ENCODE data around the gene GUCY1A2.
"Not testable (repeated sequence)": the region's sequence is repeated elsewhere in the genome, so short reads cannot be mapped to it uniquely, and the experiment has no call there.

GUCY1A2 gene

GRCh38 chr11:107018219-107018901 is at the start of gene GUCY1A2:
GUCY1A2 (minus strand) TSS chr11:107018476; CDS start chr11:107018055, 421 bp downstream.
- DNase-seq = peak in 1 of 2 experiments; percentile 29

- no peak for DNase-seq
Observed at GRCh38 chr11:107054391-107054790, 36.1 kb upstream of the GUCY1A2 start.

GRCh38 chr11:107051332-107051731 is 33.1 kb upstream of the GUCY1A2 start:
- DNase-seq = not testable (repeated sequence)

GRCh38 chr11:107050899-107051298 is 32.6 kb upstream of the GUCY1A2 start:
- not testable (repeated sequence) for DNase-seq

GRCh38 chr11:107050121-107050520 is 31.8 kb upstream of the GUCY1A2 start:
- no peak for DNase-seq

GRCh38 chr11:107044503-107044902 is 26.2 kb upstream of the GUCY1A2 start:
- DNase-seq = no peak

GRCh38 chr11:107043242-107044006 is 25.1 kb upstream of the GUCY1A2 start:
- DNase-seq = no peak

GRCh38 chr11:107042748-107043147 is 24.5 kb upstream of the GUCY1A2 start:
- DNase-seq = no peak

- no peak for DNase-seq
Observed at GRCh38 chr11:107041088-107041444, 22.8 kb upstream of the GUCY1A2 start.

- DNase-seq = no peak
Observed at GRCh38 chr11:107040433-107041087, 22.3 kb upstream of the GUCY1A2 start.

GRCh38 chr11:107025673-107026072 is 7.4 kb upstream of the GUCY1A2 start:
- no peak for DNase-seq

GRCh38 chr11:107020594-107020993 is 2.3 kb upstream of the GUCY1A2 start:
- no peak for DNase-seq

- DNase-seq = peak; percentile 19 to 47
Observed at GRCh38 chr11:107018902-107019493, 722 bp upstream of the GUCY1A2 start.

GRCh38 chr11:107017433-107018218 is 650 bp downstream of the GUCY1A2 start:
- DNase-seq = peak; percentile 62 to 65

GRCh38 chr11:107017104-107017432 is 1.2 kb downstream of the GUCY1A2 start:
- DNase-seq = no peak

- DNase-seq = no peak
Observed at GRCh38 chr11:107014871-107015270, 3.4 kb downstream of the GUCY1A2 start.

GRCh38 chr11:107011977-107012376 is 6.3 kb downstream of the GUCY1A2 start:
- no peak for DNase-seq

- no peak for DNase-seq
Observed at GRCh38 chr11:107009190-107009589, 9.1 kb downstream of the GUCY1A2 start.

- no peak for DNase-seq
Observed at GRCh38 chr11:107006076-107006833, 12.0 kb downstream of the GUCY1A2 start.

- no peak for DNase-seq
Observed at GRCh38 chr11:106999196-106999595, 19.1 kb downstream of the GUCY1A2 start.

- DNase-seq = no peak
Observed at GRCh38 chr11:106998916-106999188, 19.4 kb downstream of the GUCY1A2 start.

Data from SW 1271 (cell line).